H1 (cell line): ENCODE data around the gene CTIF. TPM values are rescaled to one million over a fixed set of nuclear protein-coding genes. Genes with fewer than 3 reads are reported as not detected.

Experiments
- CTCF ChIA-PET: fragments of 300-600 bp; sonication (Branson Sonifier 250); formaldehyde crosslinking; loops from one replicate; lab custom pipeline; 2021; ENCODE audit not compliant: partially characterized antibody; lab: Charles Lee
- POLR2A ChIA-PET: fragments of 300-600 bp; sonication (Branson Sonifier 250); formaldehyde crosslinking; loops from one replicate; lab custom pipeline; 2021; ENCODE audit warnings: inconsistent platforms; ENCODE audit not compliant: partially characterized antibody; lab: Charles Lee
- DNase-seq, 2 experiments: peaks; one replicate each; pipeline versions ENCODE4 v3.0.0 to v3.0.0-alpha.2; 2010 to 2022; ENCODE audit warnings: low spot score in 2 of 2, low read depth in 1 of 2, mixed read lengths in 1 of 2
- FAIRE-seq: peaks from 2 replicates; lab custom pipeline; 2011; peaks lifted over from hg19 to GRCh38; lab: Jason Lieb, UNC
- H2AFZ ChIP-seq: 2 replicates; pipeline ENCODE4 v1.8.1; 2012; ENCODE audit warnings: low read length, inconsistent platforms
- H2AK5ac ChIP-seq: 2 replicates; pipeline ENCODE4 v1.6.1; 2013; ENCODE audit warnings: low read depth, low read length
- H2BK120ac ChIP-seq: replicated peaks from 2 replicates; pipeline ENCODE3; 2013; ENCODE audit warnings: low read depth, low read length, inconsistent platforms
- H2BK12ac ChIP-seq: 2 replicates; pipeline ENCODE4 v1.6.1; 2013; ENCODE audit warnings: low read depth, low read length
- H2BK15ac ChIP-seq: 2 replicates; pipeline ENCODE4 v1.6.1; 2013; ENCODE audit warnings: low read length
- H2BK20ac ChIP-seq: 2 replicates; pipeline ENCODE4 v1.6.1; 2013; ENCODE audit warnings: low read length
- H2BK5ac ChIP-seq: 2 replicates; pipeline ENCODE4 v1.6.1; 2013; ENCODE audit warnings: low read depth, low read length
- H3K14ac ChIP-seq: 2 replicates; pipeline ENCODE4 v1.6.1; 2013; ENCODE audit warnings: inconsistent platforms; ENCODE audit not compliant: insufficient read length
- H3K18ac ChIP-seq: 2 replicates; pipeline ENCODE4 v1.6.1; 2013; ENCODE audit warnings: low read length; ENCODE audit errors: extremely low read depth
- H3K23ac ChIP-seq: 2 replicates; pipeline ENCODE4 v1.6.1; 2013; ENCODE audit warnings: inconsistent platforms; ENCODE audit not compliant: insufficient read length
- H3K23me2 ChIP-seq: 2 replicates; pipeline ENCODE4 v1.6.1; 2013; ENCODE audit warnings: low read depth, low read length
- H3K27ac ChIP-seq: 2 replicates; pipeline ENCODE4 v1.6.1; 2011; ENCODE audit warnings: low read depth, low read length, inconsistent platforms
- H3K27me3 ChIP-seq, 4 experiments: replicated peaks in 1 of 4; 1 replicate in 1 of 4; 2 replicates in 3 of 4; pipeline versions ENCODE4 v1.6.1 to v1.8.1; 2011 to 2013; ENCODE audit warnings: low read length in 3 of 4, mild to moderate bottlenecking in 3 of 4, inconsistent platforms in 2 of 4, mixed read lengths in 2 of 4, moderate library complexity in 1 of 4; ENCODE audit not compliant: control insufficient read depth in 3 of 4, insufficient read depth in 3 of 4; ENCODE audit errors: extremely low read depth in 1 of 4
- H3K36me3 ChIP-seq, 4 experiments: 2 replicates each; pipeline versions ENCODE4 v1.6.1 to v1.8.1; 2011 to 2013; ENCODE audit warnings: mild to moderate bottlenecking in 4 of 4, low read length in 3 of 4, moderate library complexity in 2 of 4, control low read depth in 1 of 4, inconsistent platforms in 1 of 4; ENCODE audit not compliant: insufficient read depth in 4 of 4, control insufficient read depth in 2 of 4
- H3K4ac ChIP-seq: replicated peaks from 2 replicates; pipeline ENCODE3; 2013; ENCODE audit warnings: low read length, low read depth, mixed read lengths, inconsistent platforms; ENCODE audit not compliant: insufficient read length
- H3K4me1 ChIP-seq, 4 experiments: replicated peaks in 1 of 4; 1 replicate in 1 of 4; 2 replicates in 3 of 4; pipeline versions ENCODE4 v1.6.1 to v1.8.1; 2011 to 2013; ENCODE audit warnings: low read length in 3 of 4, inconsistent platforms in 2 of 4, mixed read lengths in 1 of 4; ENCODE audit not compliant: insufficient read depth in 4 of 4, control insufficient read depth in 3 of 4
- H3K4me2 ChIP-seq, 2 experiments: 2 replicates each; pipeline versions ENCODE4 v1.6.1 to v1.8.1; 2011 to 2013; ENCODE audit warnings: low read depth in 2 of 2, low read length in 2 of 2, control low read depth in 1 of 2, inconsistent platforms in 1 of 2, mild to moderate bottlenecking in 1 of 2; ENCODE audit not compliant: insufficient read depth in 1 of 2
- H3K4me3 ChIP-seq, 4 experiments: fragments of 200-600, 300-600 bp in 1 of 4; sonication (generic), shearing (Covaris generic), sonication (Bioruptor Twin) in 1 of 4; 2 replicates each; pipeline versions ENCODE4 v1.5.1 to v1.8.1; 2011 to 2016; ENCODE audit warnings: low read length in 4 of 4, low read depth in 3 of 4, control low read depth in 2 of 4, inconsistent platforms in 2 of 4, mild to moderate bottlenecking in 2 of 4, mixed read lengths in 1 of 4, moderate library complexity in 1 of 4; ENCODE audit not compliant: insufficient read depth in 2 of 4; ENCODE audit errors: extremely low read depth in 1 of 4
- H3K56ac ChIP-seq: replicated peaks from 2 replicates; pipeline ENCODE3; 2013; ENCODE audit warnings: low read depth, mild to moderate bottlenecking, mixed read lengths, low read length, inconsistent platforms; ENCODE audit not compliant: insufficient read length
- H3K79me1 ChIP-seq: 2 replicates; pipeline ENCODE4 v1.6.1; 2013; ENCODE audit warnings: low read depth, low read length, control low read depth
- H3K79me2 ChIP-seq, 2 experiments: 2 replicates each; pipeline versions ENCODE4 v1.6.1 to v1.8.1; 2012 to 2013; ENCODE audit warnings: low read length in 2 of 2, mild to moderate bottlenecking in 2 of 2, inconsistent platforms in 1 of 2; ENCODE audit not compliant: insufficient read depth in 2 of 2, control insufficient read depth in 1 of 2
- H3K9ac ChIP-seq, 4 experiments: replicated peaks in 1 of 4; 1 replicate in 1 of 4; 2 replicates in 3 of 4; pipeline versions ENCODE4 v1.6.1 to v1.8.1; 2011 to 2013; ENCODE audit warnings: low read depth in 3 of 4, low read length in 3 of 4, control low read depth in 2 of 4, mild to moderate bottlenecking in 2 of 4, moderate library complexity in 2 of 4, inconsistent platforms in 1 of 4; ENCODE audit errors: extremely low read depth in 1 of 4
- H3K9me3 ChIP-seq, 2 experiments: 2 replicates each; pipeline versions ENCODE4 v1.6.1 to v1.8.1; 2012 to 2013; ENCODE audit warnings: mild to moderate bottlenecking in 2 of 2, moderate library complexity in 2 of 2, control low read depth in 1 of 2, inconsistent platforms in 1 of 2, low read depth in 1 of 2, low read length in 1 of 2, mixed read lengths in 1 of 2; ENCODE audit not compliant: insufficient read depth in 2 of 2
- H4K20me1 ChIP-seq, 2 experiments: replicated peaks in 1 of 2; 2 replicates each; pipeline versions ENCODE3 to v1.8.1; 2011 to 2013; ENCODE audit warnings: inconsistent platforms in 2 of 2, low read length in 2 of 2, mild to moderate bottlenecking in 1 of 2; ENCODE audit not compliant: insufficient read depth in 2 of 2, control insufficient read depth in 1 of 2
- H4K5ac ChIP-seq: 2 replicates; pipeline ENCODE4 v1.6.1; 2013; ENCODE audit warnings: low read length, low read depth, mixed read lengths, inconsistent platforms; ENCODE audit not compliant: insufficient read length
- H4K8ac ChIP-seq: 2 replicates; pipeline ENCODE4 v1.8.0; 2013; ENCODE audit warnings: mild to moderate bottlenecking, moderate library complexity, low read length, inconsistent platforms; ENCODE audit not compliant: insufficient read depth; ENCODE audit errors: extremely low read depth
- H4K91ac ChIP-seq: replicated peaks from 2 replicates; pipeline ENCODE3; 2013; ENCODE audit warnings: low read length, mixed read lengths, inconsistent platforms; ENCODE audit not compliant: insufficient read length
- BCL11A ChIP-seq, 2 experiments: IDR thresholded peaks; one replicate each; pipeline ENCODE4 v1.6.1; 2011; ENCODE audit warnings: low read depth in 2 of 2, low read length in 2 of 2, mild to moderate bottlenecking in 2 of 2
- BRCA1 ChIP-seq: IDR thresholded peaks from 2 replicates; pipeline ENCODE4 v1.6.1; 2012; ENCODE audit warnings: low read depth, low read length, improper control_type of control experiment
- CTCF ChIP-seq, 3 experiments: IDR thresholded peaks; 1 replicate in 2 of 3; 2 replicates in 1 of 3; pipeline versions ENCODE4 v1.5.1 to v1.6.1; 2011; ENCODE audit warnings: low read length in 3 of 3, mild to moderate bottlenecking in 3 of 3, inconsistent platforms in 2 of 3, low read depth in 1 of 3, moderate library complexity in 1 of 3; ENCODE audit not compliant: insufficient read depth in 1 of 3; ENCODE audit errors: control extremely low read depth in 1 of 3
- JUND ChIP-seq: IDR thresholded peaks from 2 replicates; pipeline ENCODE4 v1.6.1; 2011; ENCODE audit warnings: mild to moderate bottlenecking, improper control_type of control experiment, low read length
- POU5F1 ChIP-seq: IDR thresholded peaks from 2 replicates; pipeline ENCODE4 v1.6.1; 2011; ENCODE audit warnings: low read depth, mild to moderate bottlenecking, low read length, moderate library complexity
- RBBP5 ChIP-seq: IDR thresholded peaks from 2 replicates; pipeline ENCODE4 v1.7.1; 2012; ENCODE audit warnings: low read depth, mild to moderate bottlenecking, inconsistent platforms, low read length, moderate library complexity, borderline replicate concordance
- SIX5 ChIP-seq: IDR thresholded peaks from 2 replicates; pipeline ENCODE4 v1.6.1; 2011; ENCODE audit warnings: mild to moderate bottlenecking, low read depth, low read length
- SP1 ChIP-seq: IDR thresholded peaks from 2 replicates; pipeline ENCODE4 v1.6.1; 2011; ENCODE audit warnings: low read depth, low read length
- SP4 ChIP-seq: IDR thresholded peaks from 2 replicates; pipeline ENCODE4 v1.6.1; 2012; ENCODE audit warnings: low read length, inconsistent platforms
- ZNF274 ChIP-seq: IDR thresholded peaks from 2 replicates; pipeline ENCODE4 v1.7.0; 2012; ENCODE audit warnings: low read length, borderline replicate concordance; ENCODE audit errors: extremely low read depth
- WGBS, 2 experiments: shearing (Covaris generic) in 1 of 2; methylation state at CpG; one replicate each; pipeline versions ENCODE4 v1.1.6 to v1.1.7; 2013 to 2015; ENCODE audit warnings: low lambda C conversion rate in 2 of 2, mixed read lengths in 2 of 2, inconsistent platforms in 1 of 2, low coverage in 1 of 2, missing lambda C conversion rate in 1 of 2; ENCODE audit not compliant: insufficient replicate concordance in 2 of 2, insufficient coverage in 1 of 2, insufficient read length in 1 of 2; ENCODE audit errors: extremely low coverage in 1 of 2, missing lambda C conversion rate in 1 of 2; 5-methylcytosine and 5-hydroxymethylcytosine counted together
- polyA plus RNA-seq, 7 experiments: library from polyadenylated mRNA; depleted of rRNA in 3 of 7; stranded (reverse) in 5 of 7; unstranded in 2 of 7; fragments of >200 nt in 5 of 7; fragments of 200-250 nt in 2 of 7; gene quantifications; 1 replicate in 5 of 7; 2 replicates in 1 of 7; 4 replicates in 1 of 7; pipeline versions ENCODE4 v1.2.1 to v1.2.3, GENCODE V29; 2011 to 2013; ENCODE audit warnings: missing spikeins in 2 of 7, mixed read lengths in 2 of 7
- total RNA-seq: library from RNA; stranded (reverse); fragmentation: NEBNext Ultra II Directional; extraction: Animal tissue kit (Norgen Biotek cat#: 25700); gene quantifications from 2 replicates; pipeline ENCODE4 v1.2.1, GENCODE V29; 2021

Gene CTIF
- total and polyA plus RNA-seq, 2 of the 8 experiments (the other 6 are each of a cell fraction or from before 2014, with no cell fraction given), result 9.0 to 17.8 TPM

GRCh38 chr18:48700446-48700845 is 161.6 kb downstream of the CTIF start:
- no peaks in the 10 kb centered on the region for H3K79me2 ChIP-seq
- H2BK12ac ChIP-seq, result no peak overlapping the region
- no peaks in the 10 kb centered on the region for H3K4me1 ChIP-seq
- H3K23me2 ChIP-seq, result no peaks in the 10 kb centered on the region
- FAIRE-seq (no peak), DNase-seq (no peak)
- H3K56ac ChIP-seq, result no peak overlapping the region
- H3K4me2 ChIP-seq, result no peak overlapping the region
- POLR2A ChIA-PET, result no interaction called here
- H4K91ac ChIP-seq, result no peak overlapping the region
- H2BK5ac ChIP-seq, result no peak overlapping the region
- H3K18ac ChIP-seq, result no peak overlapping the region
- CTCF ChIA-PET, result interaction anchor here (1.4 to 4.8 kb wide), 2 partner anchors 11 to 14 kb away, joined by 4 to 24 read pairs; no protein-coding TSS in a partner anchor
- H2AFZ ChIP-seq, result no peak overlapping the region
- H2BK15ac ChIP-seq, result no peak overlapping the region
- H3K27me3 ChIP-seq, result no peaks in the 10 kb centered on the region
- H4K20me1 ChIP-seq, result no peaks in the 10 kb centered on the region
- no peak overlapping the region for H3K14ac ChIP-seq
- no peak overlapping the region for H3K27ac ChIP-seq
- no peak overlapping the region for H4K5ac ChIP-seq
- no peak overlapping the region for H4K8ac ChIP-seq
- H3K9ac ChIP-seq, result no peak overlapping the region
- H2BK20ac ChIP-seq, result no peak overlapping the region
- no peak overlapping the region for H2BK120ac ChIP-seq
- H3K23ac ChIP-seq, result no peak overlapping the region
- no peaks in the 10 kb centered on the region; the same call in 1 of the 2 replicates for H3K79me1 ChIP-seq
- no peak overlapping the region for H2AK5ac ChIP-seq
- no peaks in the 10 kb centered on the region for H3K36me3 ChIP-seq
- WGBS, 2 experiments, result 94% methylated on average over 9 of the region's 9 CpGs; no CpG with 5 or more reads in 1 of the 2 experiments
- no peaks in the 10 kb centered on the region for H3K9me3 ChIP-seq
- no peak overlapping the region for H3K4ac ChIP-seq
- no peak overlapping the region for H3K4me3 ChIP-seq
- TF ChIP-seq SP1 (no peak), POU5F1 (no peak), SIX5 (no peak), ZNF274 (no peak), JUND (no peak), CTCF (IDR thresholded peaks at IDR 0.05; ENCODE audit: control extremely low read depth in 1 of 3, insufficient read depth in 1 of 3, low read depth in 1 of 3, low read length in 3 of 3) (no peak), SP4 (no peak), RBBP5 (no peak), BCL11A (IDR thresholded peaks at IDR 0.05; ENCODE audit: low read depth in 2 of 2, low read length in 2 of 2) (no peak), BRCA1 (no peak)
